ENCODE measurements around the gene MOCS3. TPM values are rescaled to one million over a fixed set of nuclear protein-coding genes. Genes with fewer than 3 reads are reported as not detected.

Gene MOCS3
- total and polyA plus RNA-seq, 2 of the 13 experiments (the other 11 are each of a cell fraction or from before 2014, with no cell fraction given) = 3.7 to 8.4 TPM

- TF ChIP-seq EP300 (IDR thresholded peaks at IDR 0.05; ENCODE audit: low read depth in 2 of 2, low read length in 2 of 2) (no peak), EP300 (CRISPR knock-in tag; IDR thresholded peaks at IDR 0.05; ENCODE audit: borderline replicate concordance) (no peak), NFE2L1 (CRISPR knock-in tag; IDR thresholded peaks at IDR 0.05; ENCODE audit: borderline replicate concordance) (no peak), ARHGAP35 (CRISPR knock-in tag; IDR thresholded peaks at IDR 0.05; ENCODE audit: borderline replicate concordance) (no peak)
Observed at GRCh38 chr20:50911030-50911429, 47.6 kb upstream of the MOCS3 start (continued).

- intact Hi-C loops (cut with micrococcal nuclease; ENCODE audit: unreplicated experiment) (no loop called here), in situ Hi-C loops (cut with HindIII; ENCODE audit: extremely low pct_ligation_motif_present, low pct_unique_long_range_greater_than_20kb) (no loop called here)
- FAIRE-seq (no peak), DNase-seq (ENCODE audit: low spot score) (no peak), ATAC-seq (no peak; the same call in 2 of the 3 replicates)
- Histone ChIP-seq H3K4me3 (replicated peaks in 1 of 3; ENCODE audit: insufficient read depth in 1 of 3, low read depth in 2 of 3, low read length in 3 of 3) (no peak overlapping the region), H4K20me1 (ENCODE audit: insufficient read depth, low read length) (peaks cover 67% of the 10 kb centered on the region), H3K27ac (ENCODE audit: extremely low read length, insufficient read depth, low read length) (no peak overlapping the region), H3K27me3 (ENCODE audit: control insufficient read depth in 1 of 2, insufficient read depth in 2 of 2, low read length in 2 of 2) (no peaks in the 10 kb centered on the region), H3K9ac (ENCODE audit: insufficient read depth, low read depth, low read length) (no peak overlapping the region), H3K4me2 (ENCODE audit: low read depth, low read length) (no peak overlapping the region), H3K4me1 (ENCODE audit: insufficient read depth, low read length) (peaks cover 13% of the 10 kb centered on the region), H2AFZ (ENCODE audit: low read length) (no peak overlapping the region), H3K9me3 (ENCODE audit: low read length) (no peaks in the 10 kb centered on the region), H3K79me2 (ENCODE audit: insufficient read depth, low read length) (peaks cover 95% of the 10 kb centered on the region), H3K36me3 (replicated peaks in 1 of 2; ENCODE audit: control insufficient read depth in 1 of 2, insufficient read depth in 2 of 2, low read length in 2 of 2) (peaks cover 7 to 42% of the 10 kb centered on the region in 2 experiments)
- ChIA-PET CTCF (ENCODE audit: low intra/inter-chr PET ratio, low total read pairs) (no interaction called here), POLR2A (interaction anchor here (0.6 to 1.4 kb wide), 4 partner anchors 11 to 124 kb away, joined by 3 to 5 read pairs (median 4); no protein-coding TSS in a partner anchor)
- no TSS peak for BruUV-seq (replicated peaks)
- no peak for TF ChIP-seq BORCS8-MEF2B (CRISPR knock-in tag; IDR thresholded peaks at IDR 0.05)
- no peak for TF ChIP-seq ZNF274 (CRISPR knock-in tag; IDR thresholded peaks at IDR 0.05)
- no peak for TF ChIP-seq CCAR2 (optimal IDR thresholded peaks at IDR 0.05; ENCODE audit: low read depth, low read length)
- 100% methylated on average over 1 of the region's 1 CpG for WGBS (ENCODE audit: low lambda C conversion rate)
Observed at GRCh38 chr20:50911716-50912115, 46.9 kb upstream of the MOCS3 start.

Measured in HepG2 (cell line).